A673 (cell line): Measurements from ENCODE around the gene SOX5.

Experiments used
- CTCF ChIP-seq: fragments of 300-800, 200-600 bp; sonication (generic); conservative IDR thresholded peaks from 2 replicates; pipeline ENCODE4 v1.5.1; 2017; ENCODE audit warnings: low read depth, mild to moderate bottlenecking, antibody characterized with exemption, low read length, moderate library complexity, mixed read lengths
- EZH2 ChIP-seq: fragments of 200-600 bp; sonication (generic); IDR thresholded peaks from 2 replicates; pipeline ENCODE4 v1.6.1; 2017; ENCODE audit warnings: borderline replicate concordance, low read depth, mild to moderate bottlenecking, mixed read lengths, antibody characterized with exemption, low read length; ENCODE audit not compliant: poor library complexity, severe bottlenecking

DNA sequence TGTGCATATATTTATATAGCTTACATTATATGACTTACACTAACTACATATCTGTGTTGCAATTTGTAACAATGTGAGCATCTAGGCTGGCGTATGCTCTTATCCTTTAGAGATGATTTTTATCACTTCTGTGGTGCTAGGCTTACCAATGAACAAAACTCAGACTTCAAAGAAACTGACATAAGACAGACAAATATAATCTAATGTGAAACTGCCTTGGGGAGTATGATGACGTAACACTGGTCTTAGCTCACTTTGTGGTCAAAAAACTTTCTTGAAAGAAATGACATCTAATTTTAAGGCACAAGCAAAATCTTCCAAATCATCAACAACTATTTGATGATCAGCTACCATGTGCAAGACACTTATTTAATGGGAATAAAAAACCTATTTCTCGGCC is 50.0 kb downstream of the SOX5 start:
- TF ChIP-seq EZH2 (no peak), CTCF (no peak)
